Measurements from ENCODE around the gene GCC2. TPM values are rescaled to one million over a fixed set of nuclear protein-coding genes. Genes with fewer than 3 reads are reported as not detected.

The GCC2 gene
- total RNA-seq, 4 donors from 2014 or later: 18.9 to 59.1 (median 24.1) TPM

GRCh38 chr2:108407864-108408729 is 40.9 kb upstream of the GCC2 start:
- DNase-seq (ENCODE audit: low spot score) (no peak), ATAC-seq (ENCODE audit: low FRiP score) (no peak)
- no peak for TF ChIP-seq CTCF (IDR thresholded peaks at IDR 0.05)

GRCh38 chr2:108409768-108410167 is 39.2 kb upstream of the GCC2 start:
- DNase-seq (ENCODE audit: low spot score) (no peak), ATAC-seq (ENCODE audit: low FRiP score) (no peak)
- TF ChIP-seq CTCF (IDR thresholded peaks at IDR 0.05): no peak

GRCh38 chr2:108412995-108413710 is 35.9 kb upstream of the GCC2 start:
- no peak for TF ChIP-seq CTCF (IDR thresholded peaks at IDR 0.05)
- DNase-seq (ENCODE audit: low spot score) (no peak), ATAC-seq (ENCODE audit: low FRiP score) (no peak)

GRCh38 chr2:108413711-108414095 is 35.3 kb upstream of the GCC2 start:
- DNase-seq (ENCODE audit: low spot score) (no peak), ATAC-seq (ENCODE audit: low FRiP score) (no peak)
- no peak for TF ChIP-seq CTCF (IDR thresholded peaks at IDR 0.05)

GRCh38 chr2:108414256-108414876 is 34.6 kb upstream of the GCC2 start:
- no peak for DNase-seq (ENCODE audit: low spot score)
- no peak for ATAC-seq (ENCODE audit: low FRiP score)
- no peak for TF ChIP-seq CTCF (IDR thresholded peaks at IDR 0.05)

GRCh38 chr2:108414945-108415344 is 34.1 kb upstream of the GCC2 start:
- no peak for DNase-seq (ENCODE audit: low spot score)
- TF ChIP-seq CTCF (IDR thresholded peaks at IDR 0.05): no peak
- no peak for ATAC-seq (ENCODE audit: low FRiP score)
